AG09319 (cell line): ENCODE results near the gene IL1RAPL2.

Experiments used
- DNase-seq: peaks from one replicate; pipeline ENCODE4 v3.0.0-alpha.2; 2010; ENCODE audit warnings: low read depth; ENCODE audit errors: extremely low read depth
- TF ChIP-seq, protein P1 (sequence below): IDR thresholded peaks from 2 replicates; pipeline ENCODE4 v1.5.1; 2011; ENCODE audit warnings: low read depth, mild to moderate bottlenecking, inconsistent platforms, low read length, moderate library complexity

IL1RAPL2 gene

DNA sequence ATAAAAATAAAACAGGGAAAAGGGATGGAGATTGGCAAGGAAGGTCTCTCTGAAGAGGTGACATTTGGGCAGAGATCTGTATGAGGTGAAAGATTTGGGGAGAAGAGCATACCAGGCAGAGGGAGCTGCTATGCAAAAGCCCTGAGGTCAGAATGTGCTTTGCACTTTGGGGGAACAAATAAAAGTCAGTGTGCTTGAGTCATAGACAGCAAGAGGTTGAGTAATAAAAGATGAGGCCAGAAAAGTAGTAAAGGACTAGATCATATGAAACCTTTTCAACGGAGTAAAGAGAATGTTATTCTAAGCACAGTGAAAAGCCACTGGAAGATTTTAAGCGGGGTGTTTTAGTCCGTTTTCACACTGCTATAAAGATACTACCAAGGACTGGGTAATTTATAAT is 731.0 kb downstream of the IL1RAPL2 start:
- TF ChIP-seq, protein P1, sequence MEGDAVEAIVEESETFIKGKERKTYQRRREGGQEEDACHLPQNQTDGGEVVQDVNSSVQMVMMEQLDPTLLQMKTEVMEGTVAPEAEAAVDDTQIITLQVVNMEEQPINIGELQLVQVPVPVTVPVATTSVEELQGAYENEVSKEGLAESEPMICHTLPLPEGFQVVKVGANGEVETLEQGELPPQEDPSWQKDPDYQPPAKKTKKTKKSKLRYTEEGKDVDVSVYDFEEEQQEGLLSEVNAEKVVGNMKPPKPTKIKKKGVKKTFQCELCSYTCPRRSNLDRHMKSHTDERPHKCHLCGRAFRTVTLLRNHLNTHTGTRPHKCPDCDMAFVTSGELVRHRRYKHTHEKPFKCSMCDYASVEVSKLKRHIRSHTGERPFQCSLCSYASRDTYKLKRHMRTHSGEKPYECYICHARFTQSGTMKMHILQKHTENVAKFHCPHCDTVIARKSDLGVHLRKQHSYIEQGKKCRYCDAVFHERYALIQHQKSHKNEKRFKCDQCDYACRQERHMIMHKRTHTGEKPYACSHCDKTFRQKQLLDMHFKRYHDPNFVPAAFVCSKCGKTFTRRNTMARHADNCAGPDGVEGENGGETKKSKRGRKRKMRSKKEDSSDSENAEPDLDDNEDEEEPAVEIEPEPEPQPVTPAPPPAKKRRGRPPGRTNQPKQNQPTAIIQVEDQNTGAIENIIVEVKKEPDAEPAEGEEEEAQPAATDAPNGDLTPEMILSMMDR = no peak
- DNase-seq = no peak

DNA sequence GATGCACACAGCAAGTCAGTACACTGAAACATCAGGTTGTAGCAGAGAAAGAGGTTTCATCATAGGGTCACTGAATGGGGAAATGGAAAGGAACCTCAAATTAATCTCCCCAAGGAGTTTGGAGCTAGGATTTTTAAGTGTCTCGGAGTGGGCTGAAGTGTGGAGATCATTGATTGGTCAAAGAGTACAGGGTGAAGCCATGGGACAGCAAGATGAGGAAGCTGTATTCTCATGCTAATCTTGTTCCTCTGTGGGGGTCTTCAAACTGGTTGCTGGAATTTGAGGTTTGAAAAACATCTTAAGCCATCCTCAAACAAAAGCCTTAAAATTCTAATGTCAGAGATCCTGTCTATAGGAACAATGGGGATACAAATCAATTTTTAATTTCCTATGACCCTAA is 733.3 kb downstream of the IL1RAPL2 start:
- DNase-seq = no peak
- TF ChIP-seq, protein P1 = no peak

DNA sequence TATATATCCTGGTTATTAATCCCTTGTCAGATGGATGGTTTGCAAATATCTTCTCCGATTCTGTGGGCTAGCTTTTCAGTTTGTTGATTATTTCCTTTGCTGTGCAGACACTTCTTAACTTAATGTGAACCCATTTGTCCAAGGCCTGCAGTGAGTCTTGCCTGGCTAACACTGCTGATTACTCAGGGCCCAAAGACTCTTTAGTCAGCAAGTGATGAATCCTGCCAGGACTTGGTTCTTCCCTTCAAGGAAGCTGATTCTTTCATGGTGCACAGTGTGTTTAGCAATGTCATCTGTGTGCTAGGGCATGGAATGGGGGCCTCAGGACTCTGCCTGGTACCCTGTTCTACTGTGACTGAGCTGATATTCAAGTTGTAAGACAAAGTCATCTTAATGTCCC is 736.2 kb downstream of the IL1RAPL2 start:
- TF ChIP-seq, protein P1 = no peak
- no peak for DNase-seq

DNA sequence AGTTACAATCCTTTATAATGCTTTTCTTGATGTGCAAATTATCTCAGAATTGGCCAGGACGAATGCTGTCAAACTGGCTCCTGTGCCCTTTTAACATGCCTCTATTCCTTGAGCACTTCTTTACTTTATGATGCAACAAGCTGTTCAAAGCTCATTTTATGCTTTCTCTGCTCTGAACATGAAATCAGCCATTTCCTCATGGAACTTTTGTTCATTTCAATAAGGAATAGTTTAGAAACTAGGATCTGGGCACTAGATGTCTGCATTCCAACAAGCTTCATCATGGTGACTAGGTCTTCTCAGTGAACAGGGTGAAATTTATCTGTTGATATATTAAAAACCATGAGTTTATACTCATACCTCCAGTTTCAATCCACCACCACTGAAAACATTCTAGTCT is 741.8 kb downstream of the IL1RAPL2 start:
- TF ChIP-seq, protein P1 = no peak
- DNase-seq = no peak

DNA sequence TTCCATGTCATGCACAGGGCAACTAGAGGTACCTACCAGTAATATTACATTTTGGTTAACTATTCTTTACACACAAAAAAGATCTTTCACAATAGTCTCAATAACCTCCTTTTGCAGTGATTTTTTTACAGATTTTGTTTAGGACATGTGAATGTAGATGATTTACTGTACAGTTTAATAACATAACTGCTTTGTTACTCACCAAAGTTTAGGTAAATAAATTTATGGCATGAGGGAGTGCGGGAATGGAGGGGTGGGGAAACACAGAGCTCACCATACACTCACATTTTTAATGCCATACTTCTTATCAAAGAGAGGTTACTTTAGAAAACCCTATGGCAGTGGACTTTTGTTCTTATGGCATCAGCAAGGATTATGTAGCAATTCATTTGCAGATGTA is 747.6 kb downstream of the IL1RAPL2 start:
- TF ChIP-seq, protein P1 = no peak
- no peak for DNase-seq

DNA sequence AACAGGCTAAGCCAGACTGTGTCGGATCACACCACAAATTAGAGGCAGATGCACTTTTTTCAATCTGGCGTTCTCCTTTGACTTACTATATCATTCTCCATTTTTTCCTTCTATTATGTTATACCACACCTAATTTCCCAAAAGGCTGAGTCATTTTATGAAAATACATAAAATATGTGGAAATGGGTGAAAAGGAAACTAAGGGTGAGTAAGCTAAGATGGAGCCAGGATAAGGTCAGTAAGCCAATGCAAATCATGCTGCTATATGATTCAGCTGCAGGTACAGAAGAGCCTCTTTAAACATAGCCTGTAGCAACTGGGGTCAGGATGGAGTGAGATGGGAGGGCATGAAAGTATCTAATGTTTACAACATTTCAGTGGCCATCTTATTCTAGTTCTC is 748.5 kb downstream of the IL1RAPL2 start:
- TF ChIP-seq, protein P1 = no peak

DNA sequence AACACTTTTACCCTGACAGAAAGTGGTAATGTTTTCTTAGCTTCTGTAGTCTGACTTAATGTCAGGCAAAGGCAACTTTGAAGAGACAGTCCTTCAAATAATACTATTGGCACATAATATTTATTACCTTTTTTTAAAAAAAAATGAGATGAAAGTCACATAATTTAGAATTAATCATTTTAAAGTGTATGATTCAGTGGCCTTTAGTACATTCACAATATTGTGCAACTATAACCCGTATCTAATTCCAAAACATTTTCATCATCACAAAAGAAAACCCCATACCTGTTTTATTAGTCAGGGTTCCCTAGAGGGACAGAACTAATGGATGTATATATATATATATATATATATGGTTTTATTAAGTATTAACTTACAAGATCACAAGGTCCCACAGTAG is 749.2 kb downstream of the IL1RAPL2 start:
- no peak for DNase-seq
- TF ChIP-seq, protein P1 = no peak

More for the DNA sequence above, 748.5 kb downstream of the IL1RAPL2 start:
- no peak for DNase-seq
